Type B pancreatic cell (in vitro differentiated cells): ENCODE measurements around the gene HIBADH. TPM values are rescaled to one million over a fixed set of nuclear protein-coding genes. Genes with fewer than 3 reads are reported as not detected.

Experiments
- DNase-seq: peaks from one replicate; pipeline ENCODE4 v3.0.0; 2021; ENCODE audit warnings: mixed read lengths; ENCODE audit not compliant: unreplicated experiment; ENCODE audit errors: extremely low spot score
- H3K27ac Mint-ChIP-seq: 2 replicates; pipeline ENCODE4 v1.8.0; 2021; ENCODE audit warnings: mild to moderate bottlenecking, mixed read lengths
- H3K27me3 Mint-ChIP-seq: 2 replicates; pipeline ENCODE4 v1.8.0; 2021; ENCODE audit warnings: mixed read lengths
- H3K36me3 Mint-ChIP-seq: 2 replicates; pipeline ENCODE4 v1.8.0; 2021; ENCODE audit warnings: mixed read lengths
- H3K4me1 Mint-ChIP-seq: one replicate; pipeline ENCODE4 v1.8.0; 2021; ENCODE audit warnings: mixed read lengths; ENCODE audit not compliant: unreplicated experiment
- H3K4me3 Mint-ChIP-seq: 2 replicates; pipeline ENCODE4 v1.8.0; 2021; ENCODE audit warnings: mild to moderate bottlenecking, mixed read lengths
- H3K9me3 Mint-ChIP-seq: 2 replicates; pipeline ENCODE4 v1.8.0; 2021; ENCODE audit warnings: mixed read lengths
- CTCF ChIP-seq: fragments of 200-600 bp; sonication (generic); conservative IDR thresholded peaks from 2 replicates; pipeline ENCODE4 v1.5.0; 2021; ENCODE audit warnings: antibody characterized with exemption, mild to moderate bottlenecking
- total RNA-seq: library from RNA; stranded (reverse); gene quantifications from 2 replicates; pipeline ENCODE4 v1.2.1, GENCODE V29; 2021; ENCODE audit warnings: low replicate concordance

The HIBADH gene
- total RNA-seq, 1 donor from 2014 or later = 37.1 TPM

- no peak overlapping the region for H3K4me3 Mint-ChIP-seq
- no peak for DNase-seq
- H3K27me3 Mint-ChIP-seq = no peaks in the 10 kb centered on the region
- TF ChIP-seq CTCF = no peak
- H3K36me3 Mint-ChIP-seq = peaks cover 20% of the 10 kb centered on the region
- no peaks in the 10 kb centered on the region for H3K9me3 Mint-ChIP-seq
- H3K27ac Mint-ChIP-seq = no peak overlapping the region
- peaks cover 8% of the 10 kb centered on the region for H3K4me1 Mint-ChIP-seq
Observed at GRCh38 chr7:27634671-27635493, 27.8 kb downstream of the HIBADH start.

DNA sequence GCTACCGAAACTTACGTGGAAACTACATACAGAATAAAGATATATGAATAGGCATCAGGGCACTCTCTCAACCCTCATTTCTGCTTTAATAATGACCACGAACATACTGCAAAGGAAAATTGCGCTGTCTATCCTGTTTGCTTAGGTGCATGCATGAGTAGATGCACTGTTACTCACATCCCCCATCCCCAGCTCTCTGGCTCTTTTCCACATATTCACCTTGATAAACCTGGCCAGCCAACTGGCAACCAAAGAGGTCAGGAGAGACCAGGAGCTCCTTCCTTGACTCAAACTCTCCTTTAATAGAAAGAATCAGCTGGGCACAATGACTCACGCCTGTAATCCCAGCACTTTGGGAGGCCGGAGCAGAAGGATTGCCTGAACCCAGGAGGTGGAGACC lies 29.6 kb downstream of the HIBADH start:
- H3K9me3 Mint-ChIP-seq = no peaks in the 10 kb centered on the region
- H3K4me3 Mint-ChIP-seq = no peak overlapping the region
- TF ChIP-seq CTCF = no peak
- peaks cover 8% of the 10 kb centered on the region for H3K4me1 Mint-ChIP-seq
- H3K36me3 Mint-ChIP-seq = peaks cover 9% of the 10 kb centered on the region
- no peak overlapping the region for H3K27ac Mint-ChIP-seq
- H3K27me3 Mint-ChIP-seq = no peaks in the 10 kb centered on the region
- no peak for DNase-seq

- Mint-ChIP-seq H3K27me3 (no peaks in the 10 kb centered on the region), H3K9me3 (no peaks in the 10 kb centered on the region), H3K4me3 (no peak overlapping the region), H3K4me1 (peaks cover 3% of the 10 kb centered on the region), H3K27ac (no peak overlapping the region), H3K36me3 (peaks cover 13% of the 10 kb centered on the region)
- no peak for TF ChIP-seq CTCF
- no peak for DNase-seq
Observed at GRCh38 chr7:27631391-27631790, 31.3 kb downstream of the HIBADH start.

GRCh38 chr7:27627146-27627545 lies 35.5 kb downstream of the HIBADH start:
- no peaks in the 10 kb centered on the region for H3K27me3 Mint-ChIP-seq
- no peak overlapping the region for H3K27ac Mint-ChIP-seq
- peaks cover 34% of the 10 kb centered on the region for H3K36me3 Mint-ChIP-seq
- TF ChIP-seq CTCF = no peak
- DNase-seq = no peak
- H3K4me1 Mint-ChIP-seq = no peaks in the 10 kb centered on the region
- H3K4me3 Mint-ChIP-seq = no peak overlapping the region
- H3K9me3 Mint-ChIP-seq = peaks cover 10% of the 10 kb centered on the region

DNA sequence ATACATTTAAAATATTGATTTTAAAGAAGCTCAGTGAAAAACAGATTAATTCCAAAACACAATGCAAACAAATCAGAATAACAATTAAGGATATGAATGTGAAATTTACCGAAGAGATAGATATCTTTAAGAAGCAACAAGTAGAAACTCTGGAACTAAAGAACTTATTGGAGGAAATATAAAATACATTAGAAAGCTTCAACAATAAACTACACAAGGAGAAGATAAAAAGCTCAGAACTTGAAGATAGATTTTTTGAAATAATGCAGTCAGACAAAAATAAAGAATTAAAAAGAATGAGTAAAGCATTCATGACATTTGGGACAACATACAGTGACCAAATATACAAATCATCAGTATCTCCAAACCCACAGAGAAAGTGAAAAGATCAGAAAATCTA lies 43.2 kb downstream of the HIBADH start:
- Mint-ChIP-seq H3K4me1 (no peaks in the 10 kb centered on the region), H3K9me3 (peaks cover 10% of the 10 kb centered on the region)

More for the DNA sequence above, 43.2 kb downstream of the HIBADH start:
- TF ChIP-seq CTCF = no peak
- Mint-ChIP-seq H3K27ac (no peak overlapping the region), H3K4me3 (no peak overlapping the region), H3K36me3 (peaks cover 66% of the 10 kb centered on the region), H3K27me3 (no peaks in the 10 kb centered on the region)
- DNase-seq = no peak
